Esophagus (tissue), 2 donors: ENCODE measurements around the gene IGF2BP3. TPM values are rescaled to one million over a fixed set of nuclear protein-coding genes. Genes with fewer than 3 reads are reported as not detected.
"Not testable (repeated sequence)": the region's sequence is repeated elsewhere in the genome, so short reads cannot be mapped to it uniquely, and the experiment has no call there.

Experiments
- H3K27ac ChIP-seq, 2 donors: one replicate each; pipeline ENCODE4 v1.5.1; 2013; ENCODE audit warnings: low read depth in 2 of 2, mild to moderate bottlenecking in 2 of 2, inconsistent platforms in 1 of 2, low read length in 1 of 2, moderate library complexity in 1 of 2
- H3K27me3 ChIP-seq, 2 donors: one replicate each; pipeline ENCODE4 v1.6.1; 2013; ENCODE audit warnings: low read length in 2 of 2, control low read depth in 1 of 2, mild to moderate bottlenecking in 1 of 2; ENCODE audit not compliant: insufficient read depth in 2 of 2, control insufficient read depth in 1 of 2
- H3K36me3 ChIP-seq, 2 donors: one replicate each; pipeline ENCODE4 v1.6.1; 2013; ENCODE audit warnings: low read length in 1 of 2; ENCODE audit not compliant: control insufficient read depth in 2 of 2, insufficient read depth in 2 of 2
- H3K4me1 ChIP-seq, 2 donors: one replicate each; pipeline ENCODE4 v1.6.1; 2013; ENCODE audit warnings: low read length in 1 of 2; ENCODE audit not compliant: control insufficient read depth in 2 of 2, insufficient read depth in 2 of 2
- H3K4me3 ChIP-seq, 2 donors: one replicate each; pipeline ENCODE4 v1.5.1; 2013; ENCODE audit warnings: low read length in 2 of 2, mild to moderate bottlenecking in 2 of 2, low read depth in 1 of 2, moderate library complexity in 1 of 2
- H3K9me3 ChIP-seq, 2 donors: one replicate each; pipeline ENCODE4 v1.6.1; 2013; ENCODE audit warnings: mild to moderate bottlenecking in 2 of 2, low read depth in 1 of 2, low read length in 1 of 2, moderate library complexity in 1 of 2; ENCODE audit not compliant: control insufficient read depth in 2 of 2, insufficient read depth in 1 of 2
- WGBS, 2 donors: extraction: QIAGEN DNeasy Blood & Tissue Kit; methylation state at CpG; one replicate each; pipeline ENCODE4 v1.1.7; 2013; 5-methylcytosine and 5-hydroxymethylcytosine counted together
- polyA plus RNA-seq, 2 donors: library from polyadenylated mRNA; stranded (reverse); fragments of 200-250 nt; gene quantifications; one replicate each; pipeline ENCODE4 v1.2.3, GENCODE V29; 2013
- donor health status: healthy with polysubstance abuse.
- donor health status: Bipolar disorder and iron deficiency.

IGF2BP3 gene
- polyA plus RNA-seq, 2 donors, result 2.5 to 3.5 TPM

GRCh38 chr7:23410446-23411183 lies 59.7 kb downstream of the IGF2BP3 start:
- no peaks in the 10 kb centered on the region for H3K27me3 ChIP-seq
- no peak overlapping the region for H3K4me3 ChIP-seq
- H3K4me1 ChIP-seq, result peaks cover 0 to 8% of the 10 kb centered on the region in 2 donors
- H3K27ac ChIP-seq, result peak overlapping the region; percentile 93 to 97
- no peaks in the 10 kb centered on the region for H3K9me3 ChIP-seq
- 54 to 55% methylated on average over 7 of the region's 7 CpGs for WGBS, 2 donors
- H3K36me3 ChIP-seq, result no peaks in the 10 kb centered on the region

GRCh38 chr7:23406564-23406963 lies 63.7 kb downstream of the IGF2BP3 start:
- H3K27ac ChIP-seq, H3K27me3 ChIP-seq: not testable (repeated sequence)
- WGBS, 2 donors, result 96 to 98% methylated on average over 2 of the region's 2 CpGs

GRCh38 chr7:23405240-23405618 lies 65.1 kb downstream of the IGF2BP3 start:
- 89 to 91% methylated on average over 3 of the region's 3 CpGs for WGBS, 2 donors
- no peaks in the 10 kb centered on the region for H3K36me3 ChIP-seq
- H3K4me3 ChIP-seq, result no peak overlapping the region
- peak overlapping the region in 1 of 2 donors; percentile 29 for H3K27ac ChIP-seq
- H3K9me3 ChIP-seq, result no peaks in the 10 kb centered on the region
- no peaks in the 10 kb centered on the region for H3K27me3 ChIP-seq
- peaks cover 0 to 2% of the 10 kb centered on the region in 2 donors for H3K4me1 ChIP-seq

More at GRCh38 chr7:23406564-23406963, 63.7 kb downstream of the IGF2BP3 start:
- not testable (repeated sequence) for H3K36me3 ChIP-seq, H3K4me3 ChIP-seq, H3K4me1 ChIP-seq, H3K9me3 ChIP-seq

GRCh38 chr7:23404546-23405239 lies 65.6 kb downstream of the IGF2BP3 start:
- no peak overlapping the region for H3K27ac ChIP-seq
- H3K4me3 ChIP-seq, result no peak overlapping the region
- WGBS, 2 donors, result 77 to 78% methylated on average over 3 of the region's 3 CpGs
- no peaks in the 10 kb centered on the region for H3K27me3 ChIP-seq
- no peaks in the 10 kb centered on the region for H3K9me3 ChIP-seq
- H3K4me1 ChIP-seq, result peaks cover 0 to 2% of the 10 kb centered on the region in 2 donors
- no peaks in the 10 kb centered on the region for H3K36me3 ChIP-seq

- WGBS, 2 donors, result 88 to 90% methylated on average over 5 of the region's 5 CpGs
- peaks cover 0 to 2% of the 10 kb centered on the region in 2 donors for H3K4me1 ChIP-seq
- no peaks in the 10 kb centered on the region for H3K9me3 ChIP-seq
- no peak overlapping the region for H3K4me3 ChIP-seq
- H3K36me3 ChIP-seq, result no peaks in the 10 kb centered on the region
- no peak overlapping the region for H3K27ac ChIP-seq
- H3K27me3 ChIP-seq, result no peaks in the 10 kb centered on the region
Measured at GRCh38 chr7:23403970-23404369, 66.3 kb downstream of the IGF2BP3 start.

GRCh38 chr7:23398090-23398489 lies 72.2 kb downstream of the IGF2BP3 start:
- WGBS, 2 donors, result 93 to 95% methylated on average over 2 of the region's 2 CpGs
- H3K27ac ChIP-seq, H3K4me1 ChIP-seq, H3K4me3 ChIP-seq, H3K36me3 ChIP-seq, H3K27me3 ChIP-seq, H3K9me3 ChIP-seq: not testable (repeated sequence)

- H3K4me3 ChIP-seq, result no peak overlapping the region
- H3K27me3 ChIP-seq, result no peaks in the 10 kb centered on the region
- H3K27ac ChIP-seq, result no peak overlapping the region
- no peaks in the 10 kb centered on the region for H3K36me3 ChIP-seq
- 81 to 82% methylated on average over 4 of the region's 4 CpGs for WGBS, 2 donors
- H3K9me3 ChIP-seq, result peaks cover 0 to 2% of the 10 kb centered on the region in 2 donors
- H3K4me1 ChIP-seq, result peaks cover 0 to 6% of the 10 kb centered on the region in 2 donors
Measured at GRCh38 chr7:23397241-23397640, 73.0 kb downstream of the IGF2BP3 start.

- Histone ChIP-seq H3K4me1 (peaks cover 0 to 8% of the 10 kb centered on the region in 2 donors), H3K9me3 (peaks cover 0 to 2% of the 10 kb centered on the region in 2 donors), H3K4me3 (no peak overlapping the region), H3K27me3 (no peaks in the 10 kb centered on the region), H3K27ac (no peak overlapping the region), H3K36me3 (no peaks in the 10 kb centered on the region)
- 52 to 68% methylated on average over 3 of the region's 3 CpGs for WGBS, 2 donors
Measured at GRCh38 chr7:23396222-23397015, 73.9 kb downstream of the IGF2BP3 start.

GRCh38 chr7:23394488-23395171 lies 75.7 kb downstream of the IGF2BP3 start:
- no peaks in the 10 kb centered on the region for H3K36me3 ChIP-seq
- H3K4me3 ChIP-seq, result no peak overlapping the region
- WGBS, 2 donors, result 63 to 66% methylated on average over 3 of the region's 3 CpGs
- H3K27ac ChIP-seq, result no peak overlapping the region
- H3K4me1 ChIP-seq, result peaks cover 0 to 6% of the 10 kb centered on the region in 2 donors
- no peaks in the 10 kb centered on the region for H3K27me3 ChIP-seq
- peaks cover 0 to 2% of the 10 kb centered on the region in 2 donors for H3K9me3 ChIP-seq
